Tibial artery (tissue), 4 donors: ENCODE data around the gene ANKRD44.

Experiments
- DNase-seq, 2 donors: peaks; one replicate each; pipeline ENCODE4 v3.0.0-alpha.2; 2019
- H3K27ac ChIP-seq, 2 donors: fragments of 200-600 bp; sonication (generic) in 1 of 2; 1 replicate in 1 of 2; 2 replicates in 1 of 2; pipeline ENCODE4 v1.5.1; 2018 to 2019; ENCODE audit warnings: mild to moderate bottlenecking in 1 of 2
- H3K27me3 ChIP-seq, 2 donors: fragments of 200-600 bp; sonication (generic) in 1 of 2; one replicate each; pipeline versions ENCODE4 v1.5.1 to v1.6.0; 2016 to 2019
- H3K36me3 ChIP-seq, 3 donors: fragments of 200-600 bp; sonication (generic) in 2 of 3; one replicate each; pipeline ENCODE4 v1.5.1; 2016 to 2019; ENCODE audit warnings: mild to moderate bottlenecking in 2 of 3
- H3K4me1 ChIP-seq, 4 donors: fragments of 200-600 bp; sonication (generic) in 2 of 4; 1 replicate in 3 of 4; 2 replicates in 1 of 4; pipeline ENCODE4 v1.5.1; 2016 to 2019
- H3K4me3 ChIP-seq, 2 donors: fragments of 200-600 bp; sonication (generic) in 1 of 2; 1 replicate in 1 of 2; 2 replicates in 1 of 2; pipeline ENCODE4 v1.5.1; 2018 to 2019; ENCODE audit warnings: mild to moderate bottlenecking in 2 of 2
- H3K9me3 ChIP-seq, 3 donors: fragments of 200-600 bp; sonication (generic) in 1 of 3; one replicate each; pipeline ENCODE4 v1.5.1; 2016 to 2019
- intact Hi-C: fragments of 100-400 bp; cut with DNase I; formaldehyde crosslinking; loops from one replicate; pipeline ENCODE4 v1.15.0; 2023; ENCODE audit warnings: low total_unique reads
- TF ChIP-seq, protein P1 (sequence below), 2 experiments: fragments of 200-600 bp in 1 of 2; fragments of 450-650 bp in 1 of 2; IDR thresholded peaks; one replicate each; pipeline ENCODE4 v1.5.1; 2017 to 2019; ENCODE audit warnings: antibody characterized with exemption in 2 of 2, mild to moderate bottlenecking in 1 of 2, moderate library complexity in 1 of 2

The ANKRD44 gene

DNA sequence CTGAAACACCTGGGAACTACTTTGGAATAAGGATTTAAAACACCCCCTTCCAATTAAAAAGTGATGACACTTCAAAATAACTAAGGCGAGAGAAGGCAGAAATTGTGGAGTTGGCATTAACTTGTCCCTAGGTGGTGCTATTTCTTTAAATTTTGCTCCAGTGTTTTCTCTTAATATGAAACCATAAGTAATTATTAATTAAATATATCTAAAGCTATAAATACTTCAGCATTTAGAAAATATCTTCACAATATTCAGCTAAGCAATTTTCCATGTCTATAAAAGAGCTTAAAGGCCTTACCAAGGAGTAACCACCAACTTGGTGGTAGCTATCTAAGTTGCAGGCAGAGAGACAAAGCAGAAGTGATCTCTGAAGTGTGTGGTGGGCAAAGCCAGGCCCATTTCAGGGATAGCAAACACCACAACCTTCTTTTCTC lies 197.3 kb downstream of the ANKRD44 start:
- H3K4me3 ChIP-seq = no peak overlapping the region
- intact Hi-C loops = loop anchor here (10.0 kb wide), 1 partner anchor 262 kb away; no protein-coding TSS in a partner anchor
- TF ChIP-seq, protein P1, sequence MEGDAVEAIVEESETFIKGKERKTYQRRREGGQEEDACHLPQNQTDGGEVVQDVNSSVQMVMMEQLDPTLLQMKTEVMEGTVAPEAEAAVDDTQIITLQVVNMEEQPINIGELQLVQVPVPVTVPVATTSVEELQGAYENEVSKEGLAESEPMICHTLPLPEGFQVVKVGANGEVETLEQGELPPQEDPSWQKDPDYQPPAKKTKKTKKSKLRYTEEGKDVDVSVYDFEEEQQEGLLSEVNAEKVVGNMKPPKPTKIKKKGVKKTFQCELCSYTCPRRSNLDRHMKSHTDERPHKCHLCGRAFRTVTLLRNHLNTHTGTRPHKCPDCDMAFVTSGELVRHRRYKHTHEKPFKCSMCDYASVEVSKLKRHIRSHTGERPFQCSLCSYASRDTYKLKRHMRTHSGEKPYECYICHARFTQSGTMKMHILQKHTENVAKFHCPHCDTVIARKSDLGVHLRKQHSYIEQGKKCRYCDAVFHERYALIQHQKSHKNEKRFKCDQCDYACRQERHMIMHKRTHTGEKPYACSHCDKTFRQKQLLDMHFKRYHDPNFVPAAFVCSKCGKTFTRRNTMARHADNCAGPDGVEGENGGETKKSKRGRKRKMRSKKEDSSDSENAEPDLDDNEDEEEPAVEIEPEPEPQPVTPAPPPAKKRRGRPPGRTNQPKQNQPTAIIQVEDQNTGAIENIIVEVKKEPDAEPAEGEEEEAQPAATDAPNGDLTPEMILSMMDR (IDR thresholded peaks at IDR 0.05) = peak; percentile 44 to 47
- peaks cover 0 to 12% (median 9%) of the 10 kb centered on the region in 4 donors for H3K4me1 ChIP-seq
- no peak overlapping the region for H3K27ac ChIP-seq
- H3K36me3 ChIP-seq = no peaks in the 10 kb centered on the region
- no peaks in the 10 kb centered on the region for H3K27me3 ChIP-seq
- DNase-seq = no peak
- H3K9me3 ChIP-seq = no peaks in the 10 kb centered on the region

DNA sequence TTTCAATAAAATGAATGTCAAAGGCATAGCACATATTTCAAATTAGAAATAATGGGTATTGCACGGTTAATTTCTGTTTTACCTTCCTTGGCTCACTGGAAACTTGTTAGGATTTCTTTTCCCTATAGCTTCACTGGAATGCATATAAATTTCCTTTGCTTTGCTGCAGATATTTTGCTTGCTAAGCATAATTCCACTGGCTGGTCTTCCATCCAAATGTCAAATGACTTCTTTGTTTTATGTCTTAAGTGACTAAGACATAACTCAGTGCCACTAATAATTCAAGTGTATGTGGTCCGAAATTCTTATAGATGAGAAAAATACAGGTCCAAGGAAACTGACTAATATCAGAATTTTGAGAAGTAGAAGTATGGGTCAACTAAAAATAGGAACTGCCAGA lies 201.3 kb downstream of the ANKRD44 start:
- DNase-seq = no peak

DNA sequence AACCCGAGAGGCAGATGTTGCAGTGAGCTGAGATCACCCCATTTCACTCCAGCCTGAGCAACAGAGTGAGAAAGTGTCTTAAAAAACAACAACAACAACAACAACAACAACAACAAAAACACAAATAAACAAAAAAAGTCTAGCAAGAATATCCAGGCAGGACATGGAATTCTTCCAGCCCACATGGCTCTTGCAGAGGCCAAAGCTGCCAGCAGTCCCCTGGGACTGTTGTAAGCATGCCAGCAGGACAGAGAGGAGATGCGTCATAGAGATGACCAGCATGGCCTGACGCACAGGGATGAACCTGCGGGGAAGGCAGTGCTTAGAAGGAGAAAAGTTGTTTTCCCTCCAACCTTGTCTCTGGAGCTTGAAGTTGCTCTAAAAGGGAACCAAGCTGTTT lies 201.8 kb downstream of the ANKRD44 start:
- no peaks in the 10 kb centered on the region for H3K9me3 ChIP-seq
- H3K27ac ChIP-seq = peak overlapping the region in 1 of 2 donors; percentile 45
- intact Hi-C loops = no loop called here
- peak; percentile 70 to 87 for DNase-seq
- H3K4me1 ChIP-seq = peaks cover 0 to 25% (median 21%) of the 10 kb centered on the region in 4 donors
- TF ChIP-seq, protein P1 (IDR thresholded peaks at IDR 0.05) = no peak
- H3K27me3 ChIP-seq = no peaks in the 10 kb centered on the region
- H3K36me3 ChIP-seq = no peaks in the 10 kb centered on the region
- no peak overlapping the region for H3K4me3 ChIP-seq

More for the DNA sequence above, 201.3 kb downstream of the ANKRD44 start:
- H3K27me3 ChIP-seq = no peaks in the 10 kb centered on the region
- no peak overlapping the region for H3K27ac ChIP-seq
- H3K4me1 ChIP-seq = peaks cover 0 to 25% (median 21%) of the 10 kb centered on the region in 4 donors
- TF ChIP-seq, protein P1 (IDR thresholded peaks at IDR 0.05) = no peak
- no peaks in the 10 kb centered on the region for H3K9me3 ChIP-seq
- no peaks in the 10 kb centered on the region for H3K36me3 ChIP-seq
- H3K4me3 ChIP-seq = no peak overlapping the region
- intact Hi-C loops = no loop called here

DNA sequence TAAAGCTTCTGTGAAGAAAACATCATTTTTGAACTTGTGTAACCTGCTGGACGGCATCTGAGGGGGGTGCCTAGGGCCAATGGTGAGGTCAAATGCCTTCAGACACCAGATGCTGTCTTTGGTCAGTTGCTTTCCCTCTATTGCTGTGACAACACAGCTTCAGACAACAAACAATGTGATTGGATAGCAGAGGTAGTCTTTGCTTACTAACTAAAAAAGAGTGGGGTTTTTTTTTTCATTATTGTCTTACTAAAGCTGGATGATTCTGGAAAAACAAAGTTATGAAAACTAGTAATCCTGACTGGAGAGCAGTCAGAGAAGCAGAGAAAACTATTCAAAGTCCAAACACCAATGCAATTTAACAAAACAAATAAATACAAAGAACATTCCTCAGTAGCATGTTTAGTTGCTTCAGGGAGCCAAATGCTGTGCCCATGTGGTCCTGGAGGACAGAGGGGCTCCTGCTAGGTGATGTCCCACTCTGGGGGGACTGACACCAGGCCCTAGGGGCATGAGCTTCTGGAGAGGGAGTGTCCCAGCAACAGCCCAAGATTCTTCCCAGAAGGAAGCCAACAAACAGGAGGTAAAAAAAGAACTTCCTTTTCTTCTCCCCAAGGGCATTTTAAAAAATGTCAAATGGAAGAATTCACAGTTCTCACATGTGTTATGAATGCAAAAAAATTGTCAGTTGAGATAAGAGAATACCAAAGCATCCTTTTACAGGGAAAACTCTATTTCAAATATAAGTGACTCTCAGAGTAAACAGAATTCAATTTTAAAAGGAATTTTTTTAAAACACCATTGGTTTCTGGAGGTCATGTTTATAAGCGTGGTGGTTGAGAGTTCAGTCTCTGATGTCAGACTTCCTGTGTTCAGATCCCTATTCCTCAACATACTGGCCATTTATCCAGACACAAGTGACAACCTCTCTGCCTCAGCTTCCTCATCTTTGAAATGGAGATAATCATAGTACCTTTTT lies 203.0 kb downstream of the ANKRD44 start:
- no peak overlapping the region for H3K4me3 ChIP-seq
- peak overlapping the region; percentile 24 to 45 for H3K27ac ChIP-seq
- H3K36me3 ChIP-seq = no peaks in the 10 kb centered on the region
- TF ChIP-seq, protein P1 (IDR thresholded peaks at IDR 0.05) = no peak
- H3K4me1 ChIP-seq = peaks cover 0 to 25% (median 21%) of the 10 kb centered on the region in 4 donors
- intact Hi-C loops = no loop called here
- no peaks in the 10 kb centered on the region for H3K9me3 ChIP-seq
- H3K27me3 ChIP-seq = no peaks in the 10 kb centered on the region
- DNase-seq = peak; percentile 29 to 71

- H3K27me3 ChIP-seq = no peaks in the 10 kb centered on the region
- H3K36me3 ChIP-seq = peaks cover 0 to 4% (median 0%) of the 10 kb centered on the region in 3 donors
- TF ChIP-seq, protein P1 (IDR thresholded peaks at IDR 0.05) = no peak
- intact Hi-C loops = no loop called here
- H3K9me3 ChIP-seq = no peaks in the 10 kb centered on the region
- DNase-seq = no peak
- H3K4me3 ChIP-seq = no peak overlapping the region
- no peak overlapping the region for H3K27ac ChIP-seq
- H3K4me1 ChIP-seq = peaks cover 0 to 15% (median 12%) of the 10 kb centered on the region in 4 donors
Measured at GRCh38 chr2:197103363-197103762, 207.2 kb downstream of the ANKRD44 start.
